Mesenteric fat pad (tissue), 1 donor: ENCODE measurements around the gene NPC1L1. TPM values are rescaled to one million over a fixed set of nuclear protein-coding genes. Genes with fewer than 3 reads are reported as not detected.
"Not testable (repeated sequence)": the region's sequence is repeated elsewhere in the genome, so short reads cannot be mapped to it uniquely, and the experiment has no call there.

Source experiments
- DNase-seq: peaks from one replicate; pipeline ENCODE4 v3.0.0-alpha.2; 2020; ENCODE audit warnings: low spot score
- total RNA-seq: library from RNA; stranded (reverse); fragmentation: NEBNext Ultra II Directional; extraction: Animal tissue kit (Norgen Biotek cat#: 25700); gene quantifications from one replicate; pipeline ENCODE4 v1.2.1, GENCODE V29; 2021
- donor health status: DM: yes; HTN: yes; CAD: no.

Gene NPC1L1
- total RNA-seq, 1 donor from 2014 or later, result 0.29 TPM

DNA sequence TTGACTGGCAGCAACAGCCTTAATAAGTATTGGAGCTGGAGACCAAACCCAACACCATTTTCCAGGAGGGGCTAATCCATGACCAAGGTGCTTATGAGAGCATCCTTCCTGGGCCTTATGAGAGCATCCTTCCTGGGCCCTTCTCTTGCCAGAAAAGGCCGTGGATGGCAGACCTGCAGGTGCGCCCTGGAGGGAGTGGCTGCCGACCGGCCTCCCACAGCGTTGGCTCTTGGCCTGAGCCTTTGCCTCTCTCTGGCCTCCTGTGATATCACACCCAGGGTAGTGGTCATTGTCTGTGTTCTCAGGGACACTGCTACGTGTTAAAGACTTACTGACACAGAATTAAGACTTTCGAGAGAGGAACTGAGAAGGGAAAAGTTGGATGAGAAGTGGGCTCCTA lies 28.4 kb downstream of the NPC1L1 start:
- no peak for DNase-seq

DNA sequence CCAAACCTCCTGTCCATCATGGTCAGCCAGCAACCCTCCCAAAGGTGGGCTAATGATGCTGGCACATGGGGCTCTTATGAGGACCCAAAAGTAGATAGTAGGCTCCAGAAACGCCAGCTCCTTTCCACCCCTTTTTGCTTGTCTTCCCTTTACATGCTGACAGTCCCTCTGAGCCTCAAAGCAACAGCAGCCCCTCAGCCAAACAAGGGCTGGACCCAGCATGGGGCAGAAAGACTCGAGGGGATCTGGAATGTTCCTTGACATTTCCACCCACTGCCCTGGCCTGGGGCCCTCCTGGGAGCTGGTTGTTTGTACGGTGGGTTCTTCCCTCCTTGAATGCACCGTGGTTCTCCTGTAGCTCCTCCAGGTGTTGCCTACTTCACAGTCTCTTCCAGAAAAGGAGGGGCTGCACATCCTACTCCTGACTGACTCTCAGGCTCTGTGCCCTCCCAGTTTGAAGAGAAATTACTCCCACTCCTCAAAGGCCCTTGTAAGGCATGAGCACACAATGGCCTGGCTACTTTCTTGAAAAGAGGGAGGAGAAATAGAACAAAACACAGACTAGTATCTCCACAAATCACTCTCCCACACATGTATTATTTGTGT lies 29.2 kb downstream of the NPC1L1 start:
- DNase-seq, result no peak

- DNase-seq, result no peak
These were observed 29.9 kb downstream of the NPC1L1 start for GRCh38 chr7:44511236-44511635.

DNA sequence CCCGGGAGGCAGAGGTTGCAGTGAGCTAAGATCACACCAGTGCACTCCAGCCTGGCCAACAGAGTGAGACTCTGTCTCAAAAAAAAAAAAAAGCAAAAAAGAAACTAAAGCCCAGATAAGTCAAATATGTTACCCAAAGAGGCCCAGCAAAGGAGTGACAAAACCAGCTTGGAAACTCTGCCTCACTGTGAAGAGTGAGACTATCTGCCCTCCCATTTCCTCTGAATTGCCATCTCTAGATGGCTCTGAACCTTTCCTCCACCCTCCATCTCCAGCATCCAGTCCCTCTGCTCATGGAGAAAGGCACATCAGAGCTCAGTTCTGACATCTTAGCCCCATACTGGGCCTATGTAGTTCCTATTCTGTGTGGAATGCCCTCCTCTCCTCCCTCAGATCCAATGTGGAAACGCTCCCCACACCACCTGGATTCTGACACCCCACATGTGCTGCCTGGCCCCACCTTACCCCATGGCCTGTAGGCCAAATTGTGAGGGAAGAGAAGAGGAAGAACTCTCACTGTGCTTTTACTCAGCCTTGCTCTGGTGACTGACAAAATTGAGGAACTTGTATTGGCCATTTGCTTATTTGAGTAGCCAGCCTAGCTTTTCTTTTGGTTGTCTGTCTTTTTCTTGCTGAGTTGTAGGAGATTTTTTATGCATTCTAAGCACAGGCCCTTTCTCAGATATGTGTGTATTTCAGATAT lies 32.7 kb downstream of the NPC1L1 start:
- no peak for DNase-seq

DNA sequence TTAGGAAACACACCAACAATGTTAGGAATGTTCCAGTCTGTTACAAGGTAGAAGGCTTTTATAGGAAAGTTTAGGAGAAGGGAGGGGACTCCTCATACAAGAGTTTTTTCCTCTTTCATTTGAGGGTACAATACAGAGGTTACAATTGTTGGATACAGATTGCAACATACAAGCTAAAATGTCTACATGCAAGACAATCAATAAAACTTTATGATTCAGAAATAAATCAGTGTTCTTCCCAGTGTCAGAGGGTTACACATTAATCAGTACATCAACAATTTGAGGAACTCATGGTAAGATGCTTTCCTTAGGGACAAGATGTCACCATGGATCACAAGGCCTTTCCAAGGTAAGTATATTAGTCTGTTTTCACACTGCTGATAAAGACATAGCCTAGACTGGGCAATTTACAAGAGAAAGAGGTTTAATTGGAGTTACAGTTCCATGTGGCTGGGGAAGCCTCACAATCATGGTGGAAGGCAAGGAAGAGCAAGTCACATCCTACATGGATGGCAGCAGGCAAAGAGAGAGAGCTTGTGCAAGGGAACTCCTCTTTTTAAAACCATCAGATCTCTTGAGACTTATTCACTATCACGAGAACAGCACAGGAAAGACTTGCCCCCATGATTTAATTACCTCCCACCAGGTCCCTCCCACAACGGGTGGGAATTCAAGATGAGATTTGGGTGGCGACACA lies 34.4 kb downstream of the NPC1L1 start:
- DNase-seq, result not testable (repeated sequence)

- no peak for DNase-seq
These were observed 35.5 kb downstream of the NPC1L1 start for GRCh38 chr7:44505595-44505994.

GRCh38 chr7:44498230-44498954 lies 42.7 kb downstream of the NPC1L1 start:
- no peak for DNase-seq

DNA sequence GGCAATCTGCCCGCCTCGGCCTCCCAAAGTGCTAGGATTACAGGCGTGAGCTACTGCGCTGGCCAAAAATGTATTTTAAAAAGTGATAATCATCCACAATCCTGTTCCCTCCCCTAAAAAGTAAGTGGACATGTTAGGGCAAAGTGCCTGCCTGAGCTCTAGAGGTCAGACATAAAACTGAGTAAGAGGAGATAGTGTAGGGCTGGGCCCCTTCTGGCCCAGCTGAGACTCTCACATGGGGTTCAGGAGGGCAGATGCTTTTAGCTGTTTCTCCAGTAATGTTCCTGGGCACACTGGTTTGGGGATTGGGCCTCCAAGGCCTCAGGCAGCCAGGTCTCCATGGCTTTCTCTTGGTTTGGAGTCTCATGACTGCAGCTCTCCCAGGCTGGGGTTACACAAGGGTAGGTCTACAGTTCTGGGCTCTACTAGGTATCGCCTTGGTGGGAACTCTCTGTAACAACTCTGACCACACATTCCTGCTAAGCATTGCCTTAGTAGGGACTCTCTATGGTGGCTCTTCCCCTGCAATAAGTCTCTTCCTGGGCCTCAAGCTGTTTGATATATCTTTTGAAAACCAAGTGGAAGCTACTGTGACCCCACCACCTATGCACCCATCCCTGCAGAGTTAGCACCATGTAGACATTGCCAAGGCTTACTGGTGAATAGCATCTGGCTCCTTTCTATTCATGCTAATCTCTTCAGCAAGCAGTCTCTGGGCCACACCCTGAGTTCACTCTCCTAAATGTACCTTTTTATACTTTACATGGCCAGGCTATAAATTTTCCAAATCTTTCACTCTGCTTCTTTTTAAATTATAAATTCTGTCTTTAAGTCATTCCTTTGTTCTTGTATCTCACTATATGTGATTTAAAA lies 43.7 kb downstream of the NPC1L1 start:
- no peak for DNase-seq

DNA sequence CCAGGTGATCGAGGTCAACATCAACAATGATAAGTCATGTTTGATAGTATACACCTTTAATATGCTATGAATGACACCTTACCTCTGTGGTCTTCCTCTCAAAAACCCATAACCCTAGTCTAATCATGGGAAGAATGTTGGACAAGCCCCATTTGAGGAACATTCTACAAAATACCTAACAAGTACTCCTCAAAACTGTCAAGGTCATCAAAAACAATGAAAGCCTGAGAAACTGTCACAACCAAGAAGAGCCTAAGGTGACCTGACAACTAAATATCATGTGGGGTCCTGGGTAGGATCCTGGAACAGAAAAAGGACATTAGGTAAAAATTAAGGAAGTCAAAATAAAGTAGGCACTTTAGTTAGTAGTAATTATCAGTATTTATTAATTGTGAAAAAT lies 44.7 kb downstream of the NPC1L1 start:
- DNase-seq, result no peak

GRCh38 chr7:44494960-44495359 lies 46.2 kb downstream of the NPC1L1 start:
- DNase-seq, result no peak

- DNase-seq, result no peak
These were observed 49.9 kb downstream of the NPC1L1 start for GRCh38 chr7:44491229-44491628.

- DNase-seq, result peak; percentile 92
These were observed 50.6 kb downstream of the NPC1L1 start, which contains the start of gene NUDCD3 for GRCh38 chr7:44490351-44491200. TSS of gene NUDCD3 (minus strand) at chr7:44490658. CDS start at chr7:44490600, 58 bp downstream.

DNA sequence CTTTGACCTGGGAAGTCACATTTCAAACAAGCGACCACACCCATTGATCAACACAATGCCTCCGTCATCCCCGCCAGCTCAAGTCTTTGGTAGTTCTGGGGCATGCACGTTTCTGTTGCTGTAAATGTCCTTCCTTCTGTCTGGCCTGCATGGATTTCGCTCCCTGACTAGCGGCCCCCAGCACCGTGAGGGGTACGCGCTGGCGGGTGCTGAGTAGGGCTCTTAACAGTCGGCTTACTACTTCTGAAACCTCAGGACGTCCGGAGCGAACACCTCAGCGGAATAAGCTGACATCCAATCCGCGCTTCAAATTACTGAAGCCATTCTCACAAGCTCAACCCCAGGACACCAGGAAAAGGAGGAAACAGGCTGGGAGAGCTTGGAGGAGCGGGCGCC lies 51.2 kb downstream of the NPC1L1 start:
- no peak for DNase-seq

GRCh38 chr7:44488955-44489354 lies 52.2 kb downstream of the NPC1L1 start:
- no peak for DNase-seq

GRCh38 chr7:44486693-44487092 lies 54.4 kb downstream of the NPC1L1 start:
- DNase-seq, result no peak

GRCh38 chr7:44486001-44486400 lies 55.1 kb downstream of the NPC1L1 start:
- no peak for DNase-seq

GRCh38 chr7:44484482-44485313 lies 56.4 kb downstream of the NPC1L1 start:
- DNase-seq, result no peak

DNA sequence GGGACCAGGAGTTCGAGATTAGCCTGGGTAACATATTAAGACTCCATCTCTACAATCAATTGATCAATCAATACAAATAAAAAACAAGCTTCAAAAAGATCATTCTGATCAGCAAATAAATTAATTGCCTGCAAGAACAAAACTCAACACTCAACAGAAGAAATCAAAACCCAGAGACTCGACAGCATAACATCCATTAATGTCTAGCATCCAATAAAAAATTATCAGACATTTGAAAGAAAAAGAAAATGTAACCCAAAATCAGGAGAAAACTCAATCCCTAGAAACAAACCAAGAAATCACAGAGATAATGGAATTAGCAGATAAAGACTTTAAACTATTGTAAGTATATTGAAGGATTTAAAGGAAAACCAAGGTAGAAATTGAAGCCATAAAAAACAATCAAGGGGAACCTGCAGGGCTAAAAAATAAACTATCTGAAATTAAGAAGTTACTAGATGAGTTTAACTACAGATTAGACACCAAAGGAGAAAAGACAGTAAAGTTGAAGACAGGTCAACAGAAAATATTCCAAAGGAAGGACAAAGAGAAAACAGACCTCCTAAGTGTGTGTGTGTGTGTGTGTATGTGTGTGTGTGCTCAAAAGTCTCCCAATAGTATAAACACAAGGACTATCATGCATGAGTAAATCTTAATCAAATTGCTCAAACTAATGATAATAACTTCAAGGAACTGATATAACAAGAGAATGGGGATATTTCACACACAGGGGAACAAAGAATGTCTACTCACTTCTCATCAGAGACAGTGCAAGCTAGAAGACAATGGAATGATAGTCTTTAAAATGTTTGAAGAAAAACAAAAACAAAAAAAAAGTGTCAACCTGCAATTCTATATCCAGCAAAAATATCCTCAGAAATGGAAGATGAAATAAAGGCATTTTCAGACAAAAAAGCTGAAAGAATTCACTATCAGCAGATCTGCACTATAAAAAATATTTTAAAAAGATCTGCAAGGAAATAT lies 58.3 kb downstream of the NPC1L1 start:
- DNase-seq, result no peak
